ENCODE results near the gene DCXR. TPM values are rescaled to one million over a fixed set of nuclear protein-coding genes. Genes with fewer than 3 reads are reported as not detected.

The DCXR gene
- total and polyA plus RNA-seq, 2 of the 13 experiments (the other 11 are each of a cell fraction or from before 2014, with no cell fraction given) = 287 to 311 TPM

DNA sequence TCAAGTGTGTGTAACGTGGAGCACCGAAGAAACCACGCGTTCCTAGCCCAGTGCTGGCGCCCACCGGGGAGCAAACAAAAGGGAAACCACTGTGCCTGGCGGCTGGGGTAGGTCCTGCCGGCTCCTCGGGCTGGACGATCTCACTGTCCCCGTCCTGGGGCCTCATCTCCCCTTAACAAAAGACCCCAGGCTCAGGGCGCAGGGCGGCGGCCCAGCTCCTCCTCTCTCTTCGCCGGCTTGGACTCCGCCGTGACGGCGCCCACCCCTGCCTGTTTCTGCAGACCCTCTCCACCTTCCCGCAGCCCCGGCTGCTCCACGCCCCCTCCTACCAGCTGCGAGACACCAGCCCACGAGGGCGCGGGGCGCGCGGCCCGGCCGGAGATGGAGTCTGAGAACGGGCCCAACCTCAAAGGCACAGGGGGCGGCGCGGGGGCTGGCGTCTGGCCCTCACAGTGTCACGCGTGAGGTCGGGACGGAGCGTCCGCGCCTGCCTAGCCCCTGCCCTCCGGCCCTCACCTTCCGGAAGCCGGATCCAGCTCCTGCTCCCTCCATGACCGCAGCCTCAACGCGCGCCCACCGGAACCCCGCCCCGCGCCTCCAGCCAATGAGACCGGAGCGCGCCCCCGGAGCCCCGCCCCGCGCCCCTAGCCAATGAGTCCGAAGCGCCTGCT lies 15.1 kb downstream of the DCXR start, which contains the start of gene CENPX (continued):
- TF ChIP-seq, protein P1, sequence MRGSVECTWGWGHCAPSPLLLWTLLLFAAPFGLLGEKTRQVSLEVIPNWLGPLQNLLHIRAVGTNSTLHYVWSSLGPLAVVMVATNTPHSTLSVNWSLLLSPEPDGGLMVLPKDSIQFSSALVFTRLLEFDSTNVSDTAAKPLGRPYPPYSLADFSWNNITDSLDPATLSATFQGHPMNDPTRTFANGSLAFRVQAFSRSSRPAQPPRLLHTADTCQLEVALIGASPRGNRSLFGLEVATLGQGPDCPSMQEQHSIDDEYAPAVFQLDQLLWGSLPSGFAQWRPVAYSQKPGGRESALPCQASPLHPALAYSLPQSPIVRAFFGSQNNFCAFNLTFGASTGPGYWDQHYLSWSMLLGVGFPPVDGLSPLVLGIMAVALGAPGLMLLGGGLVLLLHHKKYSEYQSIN (CRISPR knock-in tag; IDR thresholded peaks at IDR 0.05; ENCODE audit: borderline replicate concordance) = no peak
- TF ChIP-seq, protein P2, sequence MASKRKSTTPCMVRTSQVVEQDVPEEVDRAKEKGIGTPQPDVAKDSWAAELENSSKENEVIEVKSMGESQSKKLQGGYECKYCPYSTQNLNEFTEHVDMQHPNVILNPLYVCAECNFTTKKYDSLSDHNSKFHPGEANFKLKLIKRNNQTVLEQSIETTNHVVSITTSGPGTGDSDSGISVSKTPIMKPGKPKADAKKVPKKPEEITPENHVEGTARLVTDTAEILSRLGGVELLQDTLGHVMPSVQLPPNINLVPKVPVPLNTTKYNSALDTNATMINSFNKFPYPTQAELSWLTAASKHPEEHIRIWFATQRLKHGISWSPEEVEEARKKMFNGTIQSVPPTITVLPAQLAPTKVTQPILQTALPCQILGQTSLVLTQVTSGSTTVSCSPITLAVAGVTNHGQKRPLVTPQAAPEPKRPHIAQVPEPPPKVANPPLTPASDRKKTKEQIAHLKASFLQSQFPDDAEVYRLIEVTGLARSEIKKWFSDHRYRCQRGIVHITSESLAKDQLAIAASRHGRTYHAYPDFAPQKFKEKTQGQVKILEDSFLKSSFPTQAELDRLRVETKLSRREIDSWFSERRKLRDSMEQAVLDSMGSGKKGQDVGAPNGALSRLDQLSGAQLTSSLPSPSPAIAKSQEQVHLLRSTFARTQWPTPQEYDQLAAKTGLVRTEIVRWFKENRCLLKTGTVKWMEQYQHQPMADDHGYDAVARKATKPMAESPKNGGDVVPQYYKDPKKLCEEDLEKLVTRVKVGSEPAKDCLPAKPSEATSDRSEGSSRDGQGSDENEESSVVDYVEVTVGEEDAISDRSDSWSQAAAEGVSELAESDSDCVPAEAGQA (IDR thresholded peaks at IDR 0.05; ENCODE audit: low read depth) = no peak
- TF ChIP-seq, protein P2 (CRISPR knock-in tag; IDR thresholded peaks at IDR 0.05; ENCODE audit: borderline replicate concordance) = no peak
- no peak for TF ChIP-seq MAZ (IDR thresholded peaks at IDR 0.05; ENCODE audit: borderline replicate concordance, low read depth, low read length)
- TF ChIP-seq MAZ (CRISPR knock-in tag; IDR thresholded peaks at IDR 0.05; ENCODE audit: low read depth) = peak; percentile 14; the same call in 1 of the 2 replicates
- TF ChIP-seq HMG20B (CRISPR knock-in tag; conservative IDR thresholded peaks at IDR 0.05) = no peak; the same call in 1 of the 2 replicates
- no peak for TF ChIP-seq ZNF337 (CRISPR knock-in tag; IDR thresholded peaks at IDR 0.05; ENCODE audit: borderline replicate concordance, low read depth)
- TF ChIP-seq, protein P3, sequence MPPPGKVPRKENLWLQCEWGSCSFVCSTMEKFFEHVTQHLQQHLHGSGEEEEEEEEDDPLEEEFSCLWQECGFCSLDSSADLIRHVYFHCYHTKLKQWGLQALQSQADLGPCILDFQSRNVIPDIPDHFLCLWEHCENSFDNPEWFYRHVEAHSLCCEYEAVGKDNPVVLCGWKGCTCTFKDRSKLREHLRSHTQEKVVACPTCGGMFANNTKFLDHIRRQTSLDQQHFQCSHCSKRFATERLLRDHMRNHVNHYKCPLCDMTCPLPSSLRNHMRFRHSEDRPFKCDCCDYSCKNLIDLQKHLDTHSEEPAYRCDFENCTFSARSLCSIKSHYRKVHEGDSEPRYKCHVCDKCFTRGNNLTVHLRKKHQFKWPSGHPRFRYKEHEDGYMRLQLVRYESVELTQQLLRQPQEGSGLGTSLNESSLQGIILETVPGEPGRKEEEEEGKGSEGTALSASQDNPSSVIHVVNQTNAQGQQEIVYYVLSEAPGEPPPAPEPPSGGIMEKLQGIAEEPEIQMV (CRISPR knock-in tag; IDR thresholded peaks at IDR 0.05; ENCODE audit: low read depth) = peak; percentile 61; the same call in 1 of the 2 replicates
- TF ChIP-seq, protein P4, sequence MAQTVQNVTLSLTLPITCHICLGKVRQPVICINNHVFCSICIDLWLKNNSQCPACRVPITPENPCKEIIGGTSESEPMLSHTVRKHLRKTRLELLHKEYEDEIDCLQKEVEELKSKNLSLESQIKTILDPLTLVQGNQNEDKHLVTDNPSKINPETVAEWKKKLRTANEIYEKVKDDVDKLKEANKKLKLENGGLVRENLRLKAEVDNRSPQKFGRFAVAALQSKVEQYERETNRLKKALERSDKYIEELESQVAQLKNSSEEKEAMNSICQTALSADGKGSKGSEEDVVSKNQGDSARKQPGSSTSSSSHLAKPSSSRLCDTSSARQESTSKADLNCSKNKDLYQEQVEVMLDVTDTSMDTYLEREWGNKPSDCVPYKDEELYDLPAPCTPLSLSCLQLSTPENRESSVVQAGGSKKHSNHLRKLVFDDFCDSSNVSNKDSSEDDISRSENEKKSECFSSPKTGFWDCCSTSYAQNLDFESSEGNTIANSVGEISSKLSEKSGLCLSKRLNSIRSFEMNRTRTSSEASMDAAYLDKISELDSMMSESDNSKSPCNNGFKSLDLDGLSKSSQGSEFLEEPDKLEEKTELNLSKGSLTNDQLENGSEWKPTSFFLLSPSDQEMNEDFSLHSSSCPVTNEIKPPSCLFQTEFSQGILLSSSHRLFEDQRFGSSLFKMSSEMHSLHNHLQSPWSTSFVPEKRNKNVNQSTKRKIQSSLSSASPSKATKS (CRISPR knock-in tag; IDR thresholded peaks at IDR 0.05) = no peak
- peak; percentile 71 for TF ChIP-seq RBM39 (IDR thresholded peaks at IDR 0.05; ENCODE audit: low read depth, low read length, poor library complexity, severe bottlenecking)
- no peak for TF ChIP-seq ZC3H4 (CRISPR knock-in tag; IDR thresholded peaks at IDR 0.05; ENCODE audit: borderline replicate concordance)
- TF ChIP-seq, protein P5, sequence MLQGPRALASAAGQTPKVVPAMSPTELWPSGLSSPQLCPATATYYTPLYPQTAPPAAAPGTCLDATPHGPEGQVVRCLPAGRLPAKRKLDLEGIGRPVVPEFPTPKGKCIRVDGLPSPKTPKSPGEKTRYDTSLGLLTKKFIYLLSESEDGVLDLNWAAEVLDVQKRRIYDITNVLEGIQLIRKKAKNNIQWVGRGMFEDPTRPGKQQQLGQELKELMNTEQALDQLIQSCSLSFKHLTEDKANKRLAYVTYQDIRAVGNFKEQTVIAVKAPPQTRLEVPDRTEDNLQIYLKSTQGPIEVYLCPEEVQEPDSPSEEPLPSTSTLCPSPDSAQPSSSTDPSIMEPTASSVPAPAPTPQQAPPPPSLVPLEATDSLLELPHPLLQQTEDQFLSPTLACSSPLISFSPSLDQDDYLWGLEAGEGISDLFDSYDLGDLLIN (CRISPR knock-in tag; IDR thresholded peaks at IDR 0.05; ENCODE audit: borderline replicate concordance) = no peak
- TF ChIP-seq ZNF781 (CRISPR knock-in tag; IDR thresholded peaks at IDR 0.05; ENCODE audit: borderline replicate concordance, not compliant biosample characterization) = peak; percentile 66
- no peak for TF ChIP-seq IRX3 (CRISPR knock-in tag; IDR thresholded peaks at IDR 0.05; ENCODE audit: borderline replicate concordance, low read depth)
- TF ChIP-seq, protein P6, sequence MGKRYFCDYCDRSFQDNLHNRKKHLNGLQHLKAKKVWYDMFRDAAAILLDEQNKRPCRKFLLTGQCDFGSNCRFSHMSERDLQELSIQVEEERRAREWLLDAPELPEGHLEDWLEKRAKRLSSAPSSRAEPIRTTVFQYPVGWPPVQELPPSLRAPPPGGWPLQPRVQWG (CRISPR knock-in tag; IDR thresholded peaks at IDR 0.05; ENCODE audit: borderline replicate concordance, low read depth) = no peak
